Measurements from ENCODE around the gene GREB1L. TPM values are rescaled to one million over a fixed set of nuclear protein-coding genes. Genes with fewer than 3 reads are reported as not detected.

GREB1L gene
- total RNA-seq, 2 experiments from 2014 or later, result not detected

- BruUV-seq (replicated peaks), result no TSS peak
- Histone ChIP-seq H3K27ac (ENCODE audit: low read depth, low read length, poor library complexity, severe bottlenecking) (no peak overlapping the region), H3K9me3 (ENCODE audit: low read length) (no peaks in the 10 kb centered on the region), H3K9me2 (ENCODE audit: insufficient read depth, low read length) (no peaks in the 10 kb centered on the region), H2AFZ (ENCODE audit: low read length) (no peak overlapping the region), H4K20me1 (ENCODE audit: insufficient read depth, low read length) (no peaks in the 10 kb centered on the region), H3K4me2 (ENCODE audit: low read length) (no peak overlapping the region), H3K4me3 (ENCODE audit: low read depth, low read length, poor library complexity, severe bottlenecking) (no peak overlapping the region), H3K4me1 (ENCODE audit: insufficient read depth, low read length, poor library complexity, severe bottlenecking) (no peaks in the 10 kb centered on the region), H3K36me3 (ENCODE audit: insufficient read depth, low read length) (peaks cover 92% of the 10 kb centered on the region), H3K79me2 (ENCODE audit: insufficient read depth, low read depth, low read length) (no peaks in the 10 kb centered on the region)
- TF ChIP-seq EZH2phosphoT487 (IDR thresholded peaks at IDR 0.05; ENCODE audit: borderline replicate concordance, low read depth, low read length), result no peak
- TF ChIP-seq, protein P1, sequence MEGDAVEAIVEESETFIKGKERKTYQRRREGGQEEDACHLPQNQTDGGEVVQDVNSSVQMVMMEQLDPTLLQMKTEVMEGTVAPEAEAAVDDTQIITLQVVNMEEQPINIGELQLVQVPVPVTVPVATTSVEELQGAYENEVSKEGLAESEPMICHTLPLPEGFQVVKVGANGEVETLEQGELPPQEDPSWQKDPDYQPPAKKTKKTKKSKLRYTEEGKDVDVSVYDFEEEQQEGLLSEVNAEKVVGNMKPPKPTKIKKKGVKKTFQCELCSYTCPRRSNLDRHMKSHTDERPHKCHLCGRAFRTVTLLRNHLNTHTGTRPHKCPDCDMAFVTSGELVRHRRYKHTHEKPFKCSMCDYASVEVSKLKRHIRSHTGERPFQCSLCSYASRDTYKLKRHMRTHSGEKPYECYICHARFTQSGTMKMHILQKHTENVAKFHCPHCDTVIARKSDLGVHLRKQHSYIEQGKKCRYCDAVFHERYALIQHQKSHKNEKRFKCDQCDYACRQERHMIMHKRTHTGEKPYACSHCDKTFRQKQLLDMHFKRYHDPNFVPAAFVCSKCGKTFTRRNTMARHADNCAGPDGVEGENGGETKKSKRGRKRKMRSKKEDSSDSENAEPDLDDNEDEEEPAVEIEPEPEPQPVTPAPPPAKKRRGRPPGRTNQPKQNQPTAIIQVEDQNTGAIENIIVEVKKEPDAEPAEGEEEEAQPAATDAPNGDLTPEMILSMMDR (conservative IDR thresholded peaks at IDR 0.05; ENCODE audit: low read length), result no peak
- ChIA-PET CTCF (ENCODE audit: unreplicated experiment) (no interaction called here), POLR2A (no interaction called here)
- intact Hi-C loops (cut with micrococcal nuclease; ENCODE audit: unreplicated experiment), result no loop called here
- DNase-seq (ENCODE audit: low spot score), result no peak
Observed at GRCh38 chr18:21526463-21526862, 284.4 kb downstream of the GREB1L start.

DNA sequence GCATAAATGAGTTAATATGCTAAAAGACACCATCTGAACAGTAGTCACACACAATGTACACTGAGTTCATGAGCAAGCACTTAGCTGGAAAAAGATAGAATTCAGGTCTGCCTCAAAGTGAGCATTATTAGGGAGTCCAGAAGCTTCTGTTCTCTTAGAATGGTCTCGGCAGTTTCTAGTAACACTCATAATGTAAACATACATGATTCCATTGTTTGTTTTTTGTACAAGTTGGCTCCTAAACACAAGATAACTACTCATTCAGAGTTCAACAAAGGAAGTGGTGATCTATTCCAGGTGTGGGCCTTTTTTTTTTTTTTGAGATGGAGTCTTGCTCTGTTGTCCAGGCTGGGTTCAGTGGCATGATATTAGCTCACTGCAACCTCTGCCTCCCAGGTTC lies 292.3 kb downstream of the GREB1L start:
- H4K20me1 ChIP-seq (ENCODE audit: insufficient read depth, low read length), result no peaks in the 10 kb centered on the region; the same call in 1 of the 2 replicates
- no peaks in the 10 kb centered on the region for H3K9me2 ChIP-seq (ENCODE audit: insufficient read depth, low read length)
- H3K4me2 ChIP-seq (ENCODE audit: low read length), result no peak overlapping the region
- ChIA-PET POLR2A (interaction anchor here (0.7 to 1.1 kb wide), 2 partner anchors 9 to 32 kb away, joined by 3 to 8 read pairs; no protein-coding TSS in a partner anchor), CTCF (ENCODE audit: unreplicated experiment) (no interaction called here)
- TF ChIP-seq, protein P1 (conservative IDR thresholded peaks at IDR 0.05; ENCODE audit: low read length), result no peak
- no peak overlapping the region for H3K4me3 ChIP-seq (ENCODE audit: low read depth, low read length, poor library complexity, severe bottlenecking)
- H3K27ac ChIP-seq (ENCODE audit: low read depth, low read length, poor library complexity, severe bottlenecking), result no peak overlapping the region
- DNase-seq (ENCODE audit: low spot score), result no peak
- no peaks in the 10 kb centered on the region for H3K9me3 ChIP-seq (ENCODE audit: low read length)
- H2AFZ ChIP-seq (ENCODE audit: low read length), result no peak overlapping the region
- BruUV-seq (replicated peaks), result no TSS peak
- H3K4me1 ChIP-seq (ENCODE audit: insufficient read depth, low read length, poor library complexity, severe bottlenecking), result no peaks in the 10 kb centered on the region
- H3K36me3 ChIP-seq (ENCODE audit: insufficient read depth, low read length), result peaks cover 97% of the 10 kb centered on the region
- intact Hi-C loops (cut with micrococcal nuclease; ENCODE audit: unreplicated experiment), result no loop called here
- no peaks in the 10 kb centered on the region for H3K79me2 ChIP-seq (ENCODE audit: insufficient read depth, low read depth, low read length)

DNA sequence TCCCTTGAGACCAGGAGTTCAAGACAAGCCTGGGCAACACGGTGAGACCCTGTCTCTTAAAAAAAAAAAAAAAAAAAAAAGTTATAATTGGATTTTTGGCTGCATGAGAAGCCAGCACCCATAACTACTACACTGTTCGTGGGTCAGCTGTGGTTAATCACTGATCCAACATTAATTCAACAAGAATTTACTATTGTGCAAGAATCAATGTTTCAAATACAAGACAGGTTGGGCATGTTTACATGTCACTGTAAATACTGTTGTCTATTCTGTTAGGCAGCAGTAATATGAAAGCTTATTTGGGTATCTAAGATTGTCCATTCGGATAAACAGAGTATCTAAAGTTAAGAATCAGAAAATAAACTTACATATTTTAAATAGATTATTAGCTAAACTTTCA lies 296.2 kb downstream of the GREB1L start:
- intact Hi-C loops (cut with micrococcal nuclease; ENCODE audit: unreplicated experiment), result no loop called here

More for the DNA sequence above, 296.2 kb downstream of the GREB1L start:
- TF ChIP-seq, protein P1 (conservative IDR thresholded peaks at IDR 0.05; ENCODE audit: low read length), result no peak
- no peak for TF ChIP-seq EZH2phosphoT487 (IDR thresholded peaks at IDR 0.05; ENCODE audit: borderline replicate concordance, low read depth, low read length)
- H3K4me2 ChIP-seq (ENCODE audit: low read length), result no peak overlapping the region
- no peak overlapping the region for H3K4me3 ChIP-seq (ENCODE audit: low read depth, low read length, poor library complexity, severe bottlenecking)
- H3K9me2 ChIP-seq (ENCODE audit: insufficient read depth, low read length), result no peaks in the 10 kb centered on the region
- peaks cover 89% of the 10 kb centered on the region for H3K36me3 ChIP-seq (ENCODE audit: insufficient read depth, low read length)
- no TSS peak for BruUV-seq (replicated peaks)
- no peak overlapping the region for H2AFZ ChIP-seq (ENCODE audit: low read length)
- no peaks in the 10 kb centered on the region for H3K9me3 ChIP-seq (ENCODE audit: low read length)
- H3K79me2 ChIP-seq (ENCODE audit: insufficient read depth, low read depth, low read length), result no peaks in the 10 kb centered on the region
- no peak for DNase-seq (ENCODE audit: low spot score)
- H4K20me1 ChIP-seq (ENCODE audit: insufficient read depth, low read length), result no peaks in the 10 kb centered on the region
- H3K4me1 ChIP-seq (ENCODE audit: insufficient read depth, low read length, poor library complexity, severe bottlenecking), result no peaks in the 10 kb centered on the region
- ChIA-PET CTCF (ENCODE audit: unreplicated experiment) (no interaction called here), POLR2A (no interaction called here)
- H3K27ac ChIP-seq (ENCODE audit: low read depth, low read length, poor library complexity, severe bottlenecking), result no peak overlapping the region
